MM.1S (cell line): ENCODE data around the gene KCNJ6.

ENCODE experiments used
- DNase-seq: peaks from one replicate; pipeline ENCODE4 v3.0.0-alpha.2; 2015
- H2AFZ ChIP-seq: fragments of 300-600 bp; sonication (generic); 2 replicates; pipeline ENCODE4 v1.6.0; 2016; ENCODE audit warnings: antibody characterized with exemption, low read length
- H3F3A ChIP-seq: fragments of 300-600 bp; sonication (generic); 2 replicates; pipeline ENCODE4 v1.6.1; 2016; ENCODE audit warnings: mild to moderate bottlenecking, antibody characterized with exemption, low read length, moderate library complexity, mixed read lengths; ENCODE audit not compliant: insufficient read depth
- H3K27ac ChIP-seq: fragments of 300-600 bp; sonication (generic); 2 replicates; pipeline ENCODE4 v1.5.1; 2016; ENCODE audit warnings: mild to moderate bottlenecking, low read length
- H3K27me3 ChIP-seq: fragments of 300-600 bp; sonication (generic); replicated peaks from 2 replicates; pipeline ENCODE4 v1.6.0; 2016; ENCODE audit warnings: low read length; ENCODE audit not compliant: insufficient read depth
- H3K36me3 ChIP-seq: fragments of 300-600 bp; sonication (generic); replicated peaks from 2 replicates; pipeline ENCODE4 v1.6.1; 2016; ENCODE audit warnings: mild to moderate bottlenecking, low read length, mixed read lengths; ENCODE audit not compliant: insufficient read depth
- H3K4me1 ChIP-seq: fragments of 300-600 bp; sonication (generic); 2 replicates; pipeline ENCODE4 v1.6.1; 2016; ENCODE audit warnings: low read length, mixed read lengths
- H3K4me2 ChIP-seq: fragments of 300-600 bp; sonication (generic); 2 replicates; pipeline ENCODE4 v1.6.0; 2016; ENCODE audit warnings: low read depth, low read length
- H3K4me3 ChIP-seq: fragments of 300-600 bp; sonication (generic); 2 replicates; pipeline ENCODE4 v1.5.1; 2016; ENCODE audit warnings: low read length, mixed read lengths
- H3K79me2 ChIP-seq: fragments of 300-600 bp; sonication (generic); 2 replicates; pipeline ENCODE4 v1.6.1; 2016; ENCODE audit warnings: mixed run types, low read length, mixed read lengths
- H3K9ac ChIP-seq: fragments of 300-600 bp; sonication (generic); 2 replicates; pipeline ENCODE4 v1.6.1; 2016; ENCODE audit warnings: low read length, mixed read lengths
- H3K9me2 ChIP-seq: fragments of 300-600 bp; sonication (generic); replicated peaks from 2 replicates; pipeline ENCODE4 v1.6.1; 2016; ENCODE audit warnings: mild to moderate bottlenecking, low read length, mixed read lengths; ENCODE audit not compliant: insufficient read depth
- H3K9me3 ChIP-seq: fragments of 300-600 bp; sonication (generic); replicated peaks from 2 replicates; pipeline ENCODE4 v1.6.1; 2016; ENCODE audit warnings: mild to moderate bottlenecking, low read length, mixed read lengths; ENCODE audit not compliant: insufficient read depth
- H4K20me1 ChIP-seq: fragments of 300-600 bp; sonication (generic); 2 replicates; pipeline ENCODE4 v1.6.1; 2016; ENCODE audit warnings: mild to moderate bottlenecking, low read length, moderate library complexity, mixed read lengths; ENCODE audit not compliant: insufficient read depth
- EZH2 ChIP-seq: fragments of 300-600 bp; sonication (generic); optimal IDR thresholded peaks from 2 replicates; pipeline ENCODE3; 2017; ENCODE audit warnings: low read depth, mild to moderate bottlenecking, antibody characterized with exemption, low read length, mixed read lengths
- EZH2phosphoT487 ChIP-seq: fragments of 300-600 bp; sonication (generic); IDR thresholded peaks from 2 replicates; pipeline ENCODE4 v1.6.1; 2018; ENCODE audit warnings: antibody characterized with exemption, low read length
- TF ChIP-seq, protein P1 (sequence below): fragments of 300-600 bp; sonication (generic); IDR thresholded peaks from 2 replicates; pipeline ENCODE4 v1.5.1; 2016; ENCODE audit warnings: antibody characterized with exemption, low read length, mixed read lengths

Gene KCNJ6

DNA sequence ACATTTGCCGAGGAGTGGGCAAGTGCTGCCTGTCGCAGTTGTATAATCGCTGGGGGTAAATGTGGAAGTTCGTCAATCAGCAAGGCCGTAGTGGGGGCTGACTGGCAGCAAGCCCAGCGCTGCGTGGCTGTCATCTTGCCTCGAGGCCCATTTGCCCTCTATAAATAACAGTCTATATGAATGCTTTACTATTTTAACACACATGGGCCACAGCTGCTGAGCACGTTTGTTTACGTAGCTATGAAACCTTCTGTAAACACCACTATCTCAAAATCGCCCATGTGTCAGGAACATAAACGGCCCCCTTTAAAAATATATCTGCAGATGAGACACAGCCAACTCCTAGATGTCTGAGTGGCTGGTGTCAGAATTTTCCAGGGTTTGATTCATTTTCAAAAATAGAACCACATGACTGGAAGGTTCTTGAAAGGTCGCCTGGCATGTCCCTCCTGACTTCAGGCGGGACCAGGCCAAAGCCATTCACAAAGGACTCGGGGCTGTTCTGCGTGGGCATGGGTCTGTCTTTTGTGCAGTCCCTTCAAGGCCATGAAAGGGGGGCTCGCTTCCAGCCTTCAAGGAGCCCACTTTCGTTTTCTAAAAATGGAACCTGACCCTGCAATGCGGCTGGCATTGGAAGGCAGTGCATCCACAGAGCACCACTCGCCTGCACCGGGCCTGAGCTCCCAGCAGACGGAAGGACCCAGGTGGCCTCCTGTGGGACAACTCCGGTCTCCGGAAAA, 205.5 kb downstream of the KCNJ6 start:
- Histone ChIP-seq H3K4me3 (no peak overlapping the region), H3K9ac (no peak overlapping the region), H3K79me2 (no peaks in the 10 kb centered on the region), H3K36me3 (no peaks in the 10 kb centered on the region), H3K9me3 (no peaks in the 10 kb centered on the region), H3F3A (no peaks in the 10 kb centered on the region), H3K27ac (no peak overlapping the region), H2AFZ (no peak overlapping the region), H3K4me2 (no peak overlapping the region), H3K9me2 (no peaks in the 10 kb centered on the region), H3K4me1 (no peaks in the 10 kb centered on the region), H3K27me3 (no peaks in the 10 kb centered on the region), H4K20me1 (no peaks in the 10 kb centered on the region)
- TF ChIP-seq, protein P1, sequence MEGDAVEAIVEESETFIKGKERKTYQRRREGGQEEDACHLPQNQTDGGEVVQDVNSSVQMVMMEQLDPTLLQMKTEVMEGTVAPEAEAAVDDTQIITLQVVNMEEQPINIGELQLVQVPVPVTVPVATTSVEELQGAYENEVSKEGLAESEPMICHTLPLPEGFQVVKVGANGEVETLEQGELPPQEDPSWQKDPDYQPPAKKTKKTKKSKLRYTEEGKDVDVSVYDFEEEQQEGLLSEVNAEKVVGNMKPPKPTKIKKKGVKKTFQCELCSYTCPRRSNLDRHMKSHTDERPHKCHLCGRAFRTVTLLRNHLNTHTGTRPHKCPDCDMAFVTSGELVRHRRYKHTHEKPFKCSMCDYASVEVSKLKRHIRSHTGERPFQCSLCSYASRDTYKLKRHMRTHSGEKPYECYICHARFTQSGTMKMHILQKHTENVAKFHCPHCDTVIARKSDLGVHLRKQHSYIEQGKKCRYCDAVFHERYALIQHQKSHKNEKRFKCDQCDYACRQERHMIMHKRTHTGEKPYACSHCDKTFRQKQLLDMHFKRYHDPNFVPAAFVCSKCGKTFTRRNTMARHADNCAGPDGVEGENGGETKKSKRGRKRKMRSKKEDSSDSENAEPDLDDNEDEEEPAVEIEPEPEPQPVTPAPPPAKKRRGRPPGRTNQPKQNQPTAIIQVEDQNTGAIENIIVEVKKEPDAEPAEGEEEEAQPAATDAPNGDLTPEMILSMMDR: no peak
- TF ChIP-seq EZH2phosphoT487 (no peak), EZH2 (no peak)
- DNase-seq: no peak

- H3K27ac ChIP-seq: no peak overlapping the region
- no peaks in the 10 kb centered on the region for H3K9me3 ChIP-seq
- no peak overlapping the region for H2AFZ ChIP-seq
- no peak overlapping the region for H3K9ac ChIP-seq
- TF ChIP-seq EZH2phosphoT487 (no peak), EZH2 (no peak)
- TF ChIP-seq, protein P1: no peak
- no peaks in the 10 kb centered on the region for H4K20me1 ChIP-seq
- H3K36me3 ChIP-seq: no peaks in the 10 kb centered on the region
- H3K27me3 ChIP-seq: no peaks in the 10 kb centered on the region
- no peaks in the 10 kb centered on the region for H3F3A ChIP-seq
- no peaks in the 10 kb centered on the region for H3K9me2 ChIP-seq
- no peak overlapping the region for H3K4me2 ChIP-seq
- no peaks in the 10 kb centered on the region for H3K79me2 ChIP-seq
- no peak overlapping the region for H3K4me3 ChIP-seq
- DNase-seq: no peak
- H3K4me1 ChIP-seq: peaks cover 3% of the 10 kb centered on the region
These were observed 211.5 kb downstream of the KCNJ6 start for GRCh38 chr21:37704751-37705150.

GRCh38 chr21:37702241-37702640, 214.0 kb downstream of the KCNJ6 start:
- H3K9me2 ChIP-seq: no peaks in the 10 kb centered on the region
- no peaks in the 10 kb centered on the region for H3K9me3 ChIP-seq
- no peaks in the 10 kb centered on the region for H4K20me1 ChIP-seq
- H3K4me3 ChIP-seq: no peak overlapping the region
- H3F3A ChIP-seq: no peaks in the 10 kb centered on the region
- TF ChIP-seq EZH2phosphoT487: no peak
- TF ChIP-seq, protein P1: no peak
- H3K36me3 ChIP-seq: no peaks in the 10 kb centered on the region
- no peak overlapping the region for H2AFZ ChIP-seq
- no peaks in the 10 kb centered on the region for H3K79me2 ChIP-seq
- DNase-seq: no peak
- no peak overlapping the region for H3K4me2 ChIP-seq
- H3K27ac ChIP-seq: no peak overlapping the region
- H3K4me1 ChIP-seq: peaks cover 3% of the 10 kb centered on the region
- H3K9ac ChIP-seq: no peak overlapping the region
- H3K27me3 ChIP-seq: no peaks in the 10 kb centered on the region
